HCEC 1CT (cell line): ENCODE measurements around the gene IFITM5.
A peak's percentile ranks its signal among the peaks of the same experiment; 100 is the strongest.

Experiments used
- DNase-seq: peaks from one replicate; pipeline ENCODE4 v3.0.0-alpha.2; 2017

IFITM5 gene

DNA sequence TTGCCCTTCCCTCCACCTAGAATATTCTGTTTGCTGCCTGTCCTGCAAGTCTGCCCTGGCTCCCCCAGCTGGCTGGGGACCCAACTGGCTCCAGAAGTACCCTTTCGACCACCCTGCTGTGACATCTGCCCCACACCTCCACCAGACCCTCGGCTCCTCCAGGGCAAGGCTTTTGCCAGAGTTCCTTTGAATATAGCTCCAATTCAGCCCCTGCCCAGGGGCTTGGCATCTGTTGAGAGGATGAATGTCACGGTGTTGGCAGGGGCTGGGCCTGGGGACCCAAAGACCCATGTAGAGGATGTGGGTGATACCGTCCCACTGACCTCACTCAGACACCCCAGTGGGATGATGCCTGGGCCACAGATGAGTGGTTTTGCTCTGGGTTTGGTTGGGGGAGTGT lies 17.2 kb downstream of the IFITM5 start:
- no peak for DNase-seq

DNA sequence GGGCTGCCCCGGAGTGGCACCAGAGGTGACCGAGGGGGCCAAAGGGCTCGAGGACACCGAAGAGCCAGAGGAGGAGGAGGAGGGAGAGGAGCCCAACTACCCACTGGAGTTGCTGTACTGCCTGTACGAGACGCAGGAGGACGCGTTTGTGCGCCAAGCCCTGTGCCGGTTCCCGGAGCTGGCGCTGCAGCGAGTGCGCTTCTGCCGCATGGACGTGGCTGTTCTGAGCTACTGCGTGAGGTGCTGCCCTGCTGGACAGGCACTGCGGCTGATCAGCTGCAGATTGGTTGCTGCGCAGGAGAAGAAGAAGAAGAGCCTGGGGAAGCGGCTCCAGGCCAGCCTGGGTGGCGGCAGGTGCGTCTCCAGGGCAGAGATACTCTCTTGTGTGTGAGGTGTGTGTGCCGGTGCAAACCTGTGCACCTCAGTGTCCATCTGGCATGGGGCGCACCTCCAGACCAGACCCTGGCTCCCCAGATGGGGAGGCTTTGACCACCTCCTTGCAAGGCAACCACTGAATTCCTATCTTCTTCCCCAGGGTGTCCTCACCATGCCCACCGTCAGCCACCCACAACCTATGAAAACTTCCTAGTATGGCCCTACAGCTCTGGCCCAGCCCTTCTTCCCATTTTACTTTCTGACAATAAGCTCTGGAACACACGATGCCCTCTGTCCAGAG lies 17.7 kb downstream of the IFITM5 start:
- no peak for DNase-seq

GRCh38 chr11:280706-281485 lies 18.4 kb downstream of the IFITM5 start:
- no peak for DNase-seq

DNA sequence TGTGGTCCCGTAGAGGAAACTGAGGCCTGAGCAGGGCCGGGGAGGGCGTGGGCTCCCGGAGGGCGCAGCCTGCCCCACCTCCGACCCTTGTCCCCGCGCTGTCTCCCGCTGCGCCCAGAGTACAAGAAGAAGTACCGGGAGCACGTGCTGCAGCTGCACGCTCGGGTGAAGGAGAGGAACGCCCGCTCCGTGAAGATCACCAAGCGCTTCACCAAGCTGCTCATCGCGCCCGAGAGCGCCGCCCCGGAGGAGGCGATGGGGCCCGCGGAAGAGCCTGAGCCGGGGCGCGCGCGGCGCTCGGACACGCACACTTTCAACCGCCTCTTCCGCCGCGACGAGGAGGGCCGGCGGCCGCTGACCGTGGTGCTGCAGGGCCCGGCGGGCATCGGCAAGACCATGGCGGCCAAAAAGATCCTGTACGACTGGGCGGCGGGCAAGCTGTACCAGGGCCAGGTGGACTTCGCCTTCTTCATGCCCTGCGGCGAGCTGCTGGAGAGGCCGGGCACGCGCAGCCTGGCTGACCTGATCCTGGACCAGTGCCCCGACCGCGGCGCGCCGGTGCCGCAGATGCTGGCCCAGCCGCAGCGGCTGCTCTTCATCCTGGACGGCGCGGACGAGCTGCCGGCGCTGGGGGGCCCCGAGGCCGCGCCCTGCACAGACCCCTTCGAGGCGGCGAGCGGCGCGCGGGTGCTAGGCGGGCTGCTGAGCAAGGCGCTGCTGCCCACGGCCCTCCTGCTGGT lies 19.2 kb downstream of the IFITM5 start:
- no peak for DNase-seq

- no peak for DNase-seq
Observed at GRCh38 chr11:279040-279965, 20.0 kb downstream of the IFITM5 start.

DNA sequence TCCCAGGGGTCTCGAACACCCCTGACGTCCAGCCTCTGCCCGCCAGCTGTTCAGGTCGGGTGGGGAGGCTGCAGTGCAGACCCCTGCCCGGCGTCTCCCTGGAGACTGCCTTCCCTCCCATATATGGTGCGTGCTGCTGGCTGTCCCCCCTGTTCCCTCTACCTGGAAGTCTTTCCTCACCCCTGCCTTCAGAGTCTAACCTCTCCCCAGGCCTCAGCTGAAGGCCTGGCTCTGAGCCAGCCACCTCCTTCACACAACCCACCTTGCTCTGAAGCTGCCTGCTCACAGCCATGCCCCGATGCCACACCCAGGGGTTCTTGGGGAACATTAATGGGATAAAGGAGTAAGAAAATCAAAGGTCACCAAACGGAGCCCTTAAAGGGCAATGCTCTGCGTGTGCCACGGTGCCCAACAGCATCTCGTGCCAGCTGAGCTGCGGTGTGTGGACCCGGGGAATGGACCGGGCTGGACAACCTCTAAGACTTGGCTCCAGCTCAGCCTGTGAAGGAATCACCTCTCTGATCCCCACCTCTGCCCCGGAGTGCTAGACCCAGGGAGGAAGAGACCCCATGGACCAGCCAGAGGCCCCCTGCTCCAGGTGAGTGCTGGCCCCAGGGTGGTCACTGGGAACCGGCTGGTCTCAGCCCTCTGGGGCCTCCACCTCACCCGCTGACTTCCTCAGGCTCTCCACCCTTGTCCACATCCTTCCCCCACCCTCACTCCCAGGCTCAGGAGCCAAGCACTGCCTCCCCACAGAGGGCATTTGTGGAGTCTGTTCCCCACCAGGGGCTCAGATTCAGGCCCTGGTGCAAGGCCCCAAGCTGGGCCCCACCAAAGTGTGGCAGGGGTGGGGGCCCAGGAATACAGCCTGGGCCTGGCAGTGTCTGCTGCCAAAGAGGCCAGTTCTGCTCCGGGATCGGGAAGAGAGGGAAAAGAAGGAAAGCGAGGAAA lies 21.1 kb downstream of the IFITM5 start, which contains the start of gene NLRP6:
NLRP6 (plus strand) TSS at position 407 of the 951 bp plus-strand sequence; CDS start at position 570, 163 bp downstream.
- DNase-seq: no peak

- DNase-seq: no peak
Observed at GRCh38 chr11:276219-276618, 23.1 kb downstream of the IFITM5 start.

DNA sequence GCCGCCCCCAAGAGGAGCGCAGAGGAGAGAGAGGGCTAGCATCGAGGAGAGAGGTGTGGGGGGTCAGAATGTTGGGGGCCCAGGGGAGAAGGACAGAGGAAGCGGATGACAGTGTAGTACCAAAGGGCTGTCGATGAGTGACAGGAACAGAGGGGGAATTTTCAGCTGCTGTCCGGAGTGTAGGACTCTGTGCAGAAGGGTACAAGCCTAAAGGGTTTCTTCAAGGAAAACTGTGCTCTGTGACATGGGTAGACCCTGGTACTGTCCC lies 26.5 kb downstream of the IFITM5 start:
- DNase-seq: no peak

DNA sequence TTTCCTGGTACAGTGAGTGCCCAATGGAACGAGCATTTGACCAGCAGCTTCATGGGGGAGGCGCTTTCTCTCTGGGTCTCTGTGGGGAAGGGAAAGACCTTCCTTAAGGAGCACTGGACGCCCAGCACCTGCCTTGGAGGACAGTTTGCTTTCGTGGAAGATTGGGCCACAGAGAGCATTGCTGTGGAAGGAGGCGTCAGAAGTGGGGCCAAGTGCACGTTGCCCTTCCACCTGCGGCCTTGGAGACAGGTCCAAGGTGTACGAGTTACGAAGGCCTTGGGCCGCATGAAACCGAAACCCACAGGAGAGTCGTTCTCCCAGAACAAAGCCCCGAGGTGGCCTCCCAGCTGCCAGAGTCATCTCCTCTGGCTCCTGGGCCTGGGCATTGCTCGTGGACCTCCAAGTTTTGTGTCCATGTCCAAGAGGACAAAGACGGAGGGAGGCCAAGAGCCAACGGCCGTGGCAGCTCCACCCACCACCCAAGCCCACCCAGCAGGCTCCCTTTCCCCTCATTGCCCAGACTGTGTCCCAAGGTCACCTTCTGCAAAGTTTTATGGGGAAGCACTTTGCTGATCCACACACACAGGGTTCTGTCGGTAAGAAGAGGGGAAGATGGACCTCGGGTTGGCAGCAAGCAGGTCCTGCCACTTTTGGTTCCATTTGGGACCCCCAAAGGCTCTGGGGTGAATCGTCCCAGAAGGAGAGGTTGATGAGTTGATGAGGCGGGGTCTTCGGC lies 27.0 kb downstream of the IFITM5 start:
- DNase-seq: no peak

DNA sequence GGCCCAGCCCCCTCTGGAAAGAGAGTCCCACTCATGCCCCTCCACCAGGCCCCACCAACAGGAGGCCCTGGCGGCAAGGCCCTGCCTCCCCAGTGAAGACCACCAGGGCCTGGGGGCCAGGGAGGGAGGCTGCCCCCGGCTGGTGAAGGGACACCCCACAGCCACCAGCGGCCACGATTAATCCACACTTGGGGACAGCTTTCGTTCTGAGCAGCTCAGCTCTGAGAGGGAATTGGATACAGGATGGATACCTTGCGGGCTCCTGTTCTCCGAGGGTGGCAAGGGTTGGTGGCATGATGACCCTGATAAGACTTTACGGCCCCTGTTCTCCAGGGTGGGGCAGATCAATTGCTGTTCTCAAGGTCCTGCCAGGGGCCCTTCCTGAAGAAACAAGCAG lies 28.0 kb downstream of the IFITM5 start:
- no peak for DNase-seq

DNA sequence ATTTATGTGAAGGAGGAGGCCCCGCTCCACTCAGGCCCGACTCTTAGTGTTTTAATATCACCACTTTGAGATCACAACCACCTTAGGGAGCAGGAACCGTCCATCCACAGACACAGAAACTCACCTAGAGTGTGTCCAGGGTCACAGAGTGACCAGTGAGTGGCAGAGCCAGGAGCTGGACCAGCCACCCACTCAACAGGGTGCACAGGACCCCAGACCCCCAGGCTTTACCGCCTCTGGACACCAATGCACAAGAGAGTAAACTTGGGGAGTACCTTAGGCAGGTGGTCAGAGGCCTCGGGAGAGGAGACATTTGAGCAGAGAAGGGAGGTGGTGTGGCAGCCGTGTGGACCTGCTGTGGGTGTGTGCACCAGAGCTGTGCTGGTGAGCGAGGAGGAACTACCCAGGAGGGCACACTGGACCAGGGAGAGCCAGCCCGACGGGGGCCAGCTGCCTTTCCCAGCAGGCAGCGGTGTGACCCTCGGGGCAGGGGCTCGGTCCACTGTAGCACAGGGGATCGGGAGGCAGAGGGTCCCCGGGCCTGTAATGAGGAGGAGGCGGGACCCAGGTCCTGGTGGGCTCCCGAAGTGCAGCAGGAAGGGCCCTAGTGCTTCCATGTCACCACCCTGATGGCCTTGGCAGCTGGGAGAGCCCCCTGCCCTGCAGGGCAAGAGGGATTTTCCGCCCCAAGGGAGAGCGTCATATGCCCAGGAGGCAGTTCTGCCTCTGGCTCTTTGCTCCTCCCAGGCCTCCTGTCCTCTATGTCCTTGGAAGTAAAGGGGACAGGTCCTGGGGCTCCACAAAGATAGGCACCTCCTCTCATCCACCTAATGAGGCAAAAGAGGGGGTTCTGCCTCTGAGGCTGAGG lies 28.6 kb downstream of the IFITM5 start:
- no peak for DNase-seq

DNA sequence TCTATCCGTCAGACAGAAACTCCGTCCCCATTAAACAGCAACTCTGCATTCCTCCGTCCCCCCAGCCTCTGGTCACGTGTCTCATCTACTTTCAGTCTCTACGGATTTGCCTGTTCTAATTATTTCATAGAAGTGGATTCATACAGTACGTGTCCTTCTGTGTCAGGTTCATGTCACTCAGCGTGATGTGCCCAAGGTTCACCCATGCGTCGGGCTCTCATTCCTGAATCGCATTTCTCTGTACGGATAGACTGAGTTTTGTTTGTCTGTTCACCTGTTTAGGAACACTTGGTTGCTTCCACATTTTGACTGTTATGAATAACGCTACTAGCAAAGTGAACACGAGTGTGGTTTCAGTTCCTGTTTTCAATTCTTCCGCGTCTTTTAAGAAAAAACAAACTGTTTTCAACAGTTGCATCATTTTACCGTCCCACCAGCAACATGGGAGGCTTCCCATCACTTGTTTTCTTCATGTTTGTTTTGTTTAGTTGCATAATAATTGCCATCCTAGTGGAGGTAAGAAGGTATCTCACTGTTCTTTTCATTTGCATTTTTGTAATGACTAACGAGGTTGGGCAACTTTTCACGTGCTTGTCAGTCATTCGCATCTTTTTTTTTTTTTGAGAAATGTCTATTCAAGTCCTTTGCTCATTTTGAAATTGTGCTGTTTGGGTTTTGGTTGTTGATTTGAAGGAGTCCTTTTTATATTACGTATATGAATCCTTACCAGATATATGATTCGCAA lies 30.0 kb downstream of the IFITM5 start:
- no peak for DNase-seq

- DNase-seq: peak; percentile 64
Observed at GRCh38 chr11:268716-269145, 30.6 kb downstream of the IFITM5 start.

DNA sequence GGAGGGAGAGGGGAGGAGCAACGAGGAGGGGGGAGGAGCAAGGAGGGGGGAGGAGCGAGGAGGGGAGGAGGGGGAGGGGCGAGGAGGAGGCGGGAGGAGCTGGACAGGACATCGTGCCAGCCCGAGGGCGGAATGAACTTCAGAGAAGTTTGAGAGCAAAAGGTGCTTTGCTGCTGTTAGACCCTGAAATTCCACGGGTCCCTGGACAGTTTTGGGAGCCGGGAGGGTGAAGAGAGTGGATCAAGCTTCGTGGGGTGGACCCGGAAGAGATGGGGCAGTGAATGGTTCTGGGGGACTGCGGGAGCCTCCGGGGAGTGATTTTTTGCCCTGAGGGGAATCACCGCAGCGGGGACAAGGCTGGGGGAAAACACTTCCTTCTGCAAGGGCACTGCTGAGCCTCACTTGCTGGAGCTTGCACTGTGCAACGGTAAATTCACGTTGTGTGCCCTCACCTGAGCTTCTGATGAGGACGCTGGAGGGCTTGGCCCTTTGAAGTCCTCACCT lies 31.8 kb downstream of the IFITM5 start:
- no peak for DNase-seq

DNA sequence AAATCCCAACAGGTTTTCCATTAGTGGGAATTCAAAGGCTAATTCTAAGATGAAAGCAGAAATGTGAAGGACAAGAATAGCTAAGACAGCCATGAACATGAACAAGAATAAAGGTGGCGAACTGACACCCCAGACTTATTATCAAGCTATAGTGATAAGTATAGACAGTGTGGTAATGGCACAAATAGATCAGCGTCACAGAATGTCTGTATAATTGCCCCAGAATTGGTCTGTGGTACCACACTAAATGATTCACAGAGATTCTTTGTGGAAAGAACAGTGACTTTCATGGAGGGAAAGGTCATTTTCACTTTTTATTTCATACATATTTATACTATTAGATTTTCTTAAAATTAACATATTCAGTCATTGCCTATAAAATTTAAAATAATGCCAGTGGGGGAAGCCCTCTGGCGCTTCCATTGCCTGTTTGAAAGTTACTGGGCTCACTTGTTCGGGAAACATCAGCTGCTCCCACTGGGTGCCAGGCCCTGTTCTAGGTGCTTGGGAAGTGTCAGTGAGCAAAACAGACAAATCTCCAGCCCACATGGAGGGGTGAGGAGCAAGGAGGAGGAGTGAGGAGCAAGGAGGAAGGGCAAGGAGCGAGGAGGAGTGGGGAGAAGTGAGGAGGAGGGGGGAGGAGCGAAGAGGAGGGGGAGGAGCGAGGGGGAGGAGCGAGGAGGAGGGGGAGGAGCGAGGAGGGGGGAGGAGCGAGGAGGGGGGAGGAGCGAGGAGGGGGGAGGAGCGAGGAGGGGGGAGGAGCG lies 32.5 kb downstream of the IFITM5 start:
- no peak for DNase-seq

DNA sequence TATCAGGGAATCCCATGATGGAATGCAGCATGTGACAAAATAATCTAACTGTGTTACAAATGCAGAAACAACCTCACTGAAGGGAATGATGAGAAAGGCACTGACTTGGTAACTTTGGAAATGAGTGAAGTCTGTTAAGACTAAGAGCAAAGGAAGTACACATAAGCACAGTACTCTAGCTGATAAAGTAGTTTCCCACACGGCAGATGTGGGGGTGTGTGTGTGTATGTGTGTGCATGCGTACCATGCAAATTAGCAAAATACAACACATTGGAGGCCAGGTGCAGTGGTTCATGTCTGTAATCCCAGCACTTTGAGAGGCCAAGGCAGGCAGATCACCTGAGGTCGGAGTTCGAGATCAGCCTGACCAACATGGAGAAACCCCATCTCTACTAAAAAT lies 37.7 kb downstream of the IFITM5 start:
- no peak for DNase-seq

DNA sequence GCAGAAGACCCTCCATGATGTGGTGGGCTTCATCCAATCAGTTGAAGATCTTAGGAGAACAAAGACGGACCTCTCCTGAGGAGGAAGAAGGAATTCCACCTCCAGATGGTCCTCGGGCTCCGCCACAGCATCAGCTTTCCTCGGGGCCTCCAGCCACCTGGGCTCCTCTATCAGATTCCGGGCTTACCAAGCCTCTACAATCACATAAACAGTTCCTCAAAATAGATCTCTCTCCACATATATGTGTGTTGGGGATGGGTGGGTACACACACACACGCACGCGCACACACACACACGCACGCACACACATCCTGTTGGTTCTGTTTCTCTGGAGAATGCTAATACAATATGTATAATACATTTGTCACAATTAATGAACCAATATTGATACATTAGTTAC lies 39.9 kb downstream of the IFITM5 start:
- DNase-seq: no peak
